ENCODE data around the gene CLEC3B. TPM values are rescaled to one million over a fixed set of nuclear protein-coding genes. Genes with fewer than 3 reads are reported as not detected.
"Not testable (repeated sequence)": the region's sequence is repeated elsewhere in the genome, so short reads cannot be mapped to it uniquely, and the experiment has no call there.

Gene CLEC3B
- total RNA-seq, 1 experiment from 2014 or later: not detected

GRCh38 chr3:45075821-45076625 lies 49.9 kb downstream of the CLEC3B start:
- H3K4me3 ChIP-seq (ENCODE audit: low read depth in 2 of 2, low read length in 2 of 2): no peak overlapping the region
- no peaks in the 10 kb centered on the region for H3K4me1 ChIP-seq (ENCODE audit: control insufficient read depth, insufficient read depth, low read length)
- TF ChIP-seq TCF7L2 (IDR thresholded peaks at IDR 0.05; ENCODE audit: low read depth, low read length) (no peak), SIN3A (IDR thresholded peaks at IDR 0.05; ENCODE audit: borderline replicate concordance, insufficient read depth, low read depth, low read length) (no peak), POLR2AphosphoS5 (IDR thresholded peaks at IDR 0.05; ENCODE audit: low read depth, low read length) (no peak), REST (IDR thresholded peaks at IDR 0.05; ENCODE audit: insufficient read depth in 1 of 2, low read depth in 2 of 2, low read length in 1 of 2) (no peak)
- TF ChIP-seq, protein P1, sequence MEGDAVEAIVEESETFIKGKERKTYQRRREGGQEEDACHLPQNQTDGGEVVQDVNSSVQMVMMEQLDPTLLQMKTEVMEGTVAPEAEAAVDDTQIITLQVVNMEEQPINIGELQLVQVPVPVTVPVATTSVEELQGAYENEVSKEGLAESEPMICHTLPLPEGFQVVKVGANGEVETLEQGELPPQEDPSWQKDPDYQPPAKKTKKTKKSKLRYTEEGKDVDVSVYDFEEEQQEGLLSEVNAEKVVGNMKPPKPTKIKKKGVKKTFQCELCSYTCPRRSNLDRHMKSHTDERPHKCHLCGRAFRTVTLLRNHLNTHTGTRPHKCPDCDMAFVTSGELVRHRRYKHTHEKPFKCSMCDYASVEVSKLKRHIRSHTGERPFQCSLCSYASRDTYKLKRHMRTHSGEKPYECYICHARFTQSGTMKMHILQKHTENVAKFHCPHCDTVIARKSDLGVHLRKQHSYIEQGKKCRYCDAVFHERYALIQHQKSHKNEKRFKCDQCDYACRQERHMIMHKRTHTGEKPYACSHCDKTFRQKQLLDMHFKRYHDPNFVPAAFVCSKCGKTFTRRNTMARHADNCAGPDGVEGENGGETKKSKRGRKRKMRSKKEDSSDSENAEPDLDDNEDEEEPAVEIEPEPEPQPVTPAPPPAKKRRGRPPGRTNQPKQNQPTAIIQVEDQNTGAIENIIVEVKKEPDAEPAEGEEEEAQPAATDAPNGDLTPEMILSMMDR (IDR thresholded peaks at IDR 0.05): no peak
- POLR2A ChIA-PET: no interaction called here
- CTCF ChIA-PET: no interaction called here
- no peak for DNase-seq (ENCODE audit: low read depth, low spot score)
- ATAC-seq: no peak
- H3K27ac ChIP-seq (ENCODE audit: low read length): no peak overlapping the region
- no peaks in the 10 kb centered on the region for H3K27me3 ChIP-seq (ENCODE audit: control insufficient read depth, insufficient read depth, low read length)
- in situ Hi-C loops (cut with HindIII; ENCODE audit: low pct_unique_long_range_greater_than_20kb, low sequenced_read_pairs) (no loop called here), intact Hi-C loops (cut with micrococcal nuclease; ENCODE audit: unreplicated experiment) (no loop called here)
- no TSS peak for BruUV-seq (replicated peaks)
- H3K9me3 ChIP-seq (ENCODE audit: control insufficient read depth, insufficient read depth, low read depth, low read length): no peaks in the 10 kb centered on the region
- no peaks in the 10 kb centered on the region for H3K36me3 ChIP-seq (ENCODE audit: control insufficient read depth, insufficient read depth, low read length)

GRCh38 chr3:45078256-45078655 lies 52.2 kb downstream of the CLEC3B start:
- POLR2A ChIA-PET; H3K9me3 ChIP-seq (ENCODE audit: control insufficient read depth, insufficient read depth, low read depth, low read length); H3K36me3 ChIP-seq (ENCODE audit: control insufficient read depth, insufficient read depth, low read length); ATAC-seq; BruUV-seq (replicated peaks); H3K4me1 ChIP-seq (ENCODE audit: control insufficient read depth, insufficient read depth, low read length); in situ Hi-C loops (cut with HindIII; ENCODE audit: low pct_unique_long_range_greater_than_20kb, low sequenced_read_pairs); H3K4me3 ChIP-seq (ENCODE audit: low read depth in 2 of 2, low read length in 2 of 2); H3K27me3 ChIP-seq (ENCODE audit: control insufficient read depth, insufficient read depth, low read length); DNase-seq (ENCODE audit: low read depth, low spot score); intact Hi-C loops (cut with micrococcal nuclease; ENCODE audit: unreplicated experiment); H3K27ac ChIP-seq (ENCODE audit: low read length); CTCF ChIA-PET: not testable (repeated sequence)

GRCh38 chr3:45078910-45079522 lies 52.9 kb downstream of the CLEC3B start:
- no peaks in the 10 kb centered on the region for H3K27me3 ChIP-seq (ENCODE audit: control insufficient read depth, insufficient read depth, low read length)
- TF ChIP-seq TCF7L2 (IDR thresholded peaks at IDR 0.05; ENCODE audit: low read depth, low read length) (no peak), REST (IDR thresholded peaks at IDR 0.05; ENCODE audit: insufficient read depth in 1 of 2, low read depth in 2 of 2, low read length in 1 of 2) (no peak), POLR2AphosphoS5 (IDR thresholded peaks at IDR 0.05; ENCODE audit: low read depth, low read length) (no peak), SIN3A (IDR thresholded peaks at IDR 0.05; ENCODE audit: borderline replicate concordance, insufficient read depth, low read depth, low read length) (no peak)
- TF ChIP-seq, protein P1 (IDR thresholded peaks at IDR 0.05): no peak
- no peak overlapping the region for H3K27ac ChIP-seq (ENCODE audit: low read length)
- intact Hi-C loops (cut with micrococcal nuclease; ENCODE audit: unreplicated experiment): no loop called here
- BruUV-seq (replicated peaks): no TSS peak
- no peak for DNase-seq (ENCODE audit: low read depth, low spot score)
- H3K4me3 ChIP-seq (ENCODE audit: low read depth in 2 of 2, low read length in 2 of 2): no peak overlapping the region
- CTCF ChIA-PET: no interaction called here
- no peaks in the 10 kb centered on the region for H3K36me3 ChIP-seq (ENCODE audit: control insufficient read depth, insufficient read depth, low read length)
- H3K4me1 ChIP-seq (ENCODE audit: control insufficient read depth, insufficient read depth, low read length): no peaks in the 10 kb centered on the region
- POLR2A ChIA-PET: no interaction called here
- in situ Hi-C loops (cut with HindIII; ENCODE audit: low pct_unique_long_range_greater_than_20kb, low sequenced_read_pairs): no loop called here
- no peaks in the 10 kb centered on the region for H3K9me3 ChIP-seq (ENCODE audit: control insufficient read depth, insufficient read depth, low read depth, low read length)
- no peak for ATAC-seq

Data from Panc1 (cell line).